ENCODE data around the gene MTNR1B. TPM values are rescaled to one million over a fixed set of nuclear protein-coding genes. Genes with fewer than 3 reads are reported as not detected.

The MTNR1B gene
- total RNA-seq, 2 donors from 2014 or later = not detected

DNA sequence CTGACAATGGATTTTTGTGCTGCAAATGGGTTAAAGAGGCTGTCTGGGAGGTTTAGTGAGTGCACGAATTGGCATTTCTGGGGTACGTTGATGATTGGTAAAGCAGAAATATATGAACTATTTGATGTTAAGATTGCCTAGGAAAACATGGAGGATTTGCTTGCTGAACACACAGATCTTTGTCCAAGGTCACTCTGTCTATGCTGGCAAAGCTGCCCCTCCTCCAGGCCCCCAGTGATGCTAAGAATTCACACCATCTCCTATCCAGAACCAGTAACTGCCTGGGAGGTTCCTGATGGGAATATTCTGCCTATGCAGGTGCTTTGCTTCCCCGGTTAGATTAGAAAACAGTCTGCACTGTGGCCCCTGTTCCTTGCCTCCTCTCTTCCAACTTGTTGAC is 5.8 kb downstream of the MTNR1B start:
- ATAC-seq (no peak), DNase-seq (no peak)
- intact Hi-C loops (cut with DNase I) = no loop called here

DNA sequence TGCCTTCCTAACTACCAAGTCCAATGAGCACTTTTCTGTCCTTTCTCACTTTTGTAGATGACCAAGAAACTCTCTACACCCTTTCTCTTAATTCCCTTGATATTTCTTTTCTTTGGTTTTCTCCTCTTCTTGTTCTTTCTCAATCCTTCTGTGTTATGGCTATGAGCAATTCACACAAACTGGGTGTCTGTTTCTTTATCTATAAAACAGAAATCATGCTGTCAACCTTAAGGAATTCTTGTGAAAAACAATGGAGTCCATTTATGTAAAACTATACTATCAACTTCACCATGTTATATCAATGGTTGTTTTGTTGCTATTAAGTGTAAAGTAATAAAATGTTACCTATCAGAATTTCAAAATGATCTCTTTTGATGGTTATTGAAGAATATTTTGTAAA is 7.2 kb downstream of the MTNR1B start:
- ATAC-seq (no peak), DNase-seq (no peak)
- intact Hi-C loops (cut with DNase I) = no loop called here

DNA sequence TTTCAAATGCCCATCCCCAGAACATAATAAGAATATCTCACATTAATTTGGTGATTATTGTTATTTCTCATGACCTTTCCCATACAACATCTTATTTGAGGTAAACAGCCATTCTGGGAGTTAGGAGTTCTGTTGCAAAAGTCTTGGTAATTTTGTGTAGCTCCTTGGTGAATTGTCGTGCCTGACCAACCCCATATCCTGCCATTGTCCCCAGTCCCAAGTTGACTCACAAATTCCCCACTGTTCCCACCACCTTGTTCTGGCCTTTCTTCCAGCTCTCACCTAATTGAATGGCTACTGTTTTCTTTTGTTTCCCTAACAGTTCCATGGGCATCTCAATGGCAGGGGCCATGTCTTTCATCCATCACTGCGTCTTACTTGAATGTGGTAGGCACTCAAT is 8.0 kb downstream of the MTNR1B start:
- intact Hi-C loops (cut with DNase I) = no loop called here
- DNase-seq = no peak
- ATAC-seq = no peak

DNA sequence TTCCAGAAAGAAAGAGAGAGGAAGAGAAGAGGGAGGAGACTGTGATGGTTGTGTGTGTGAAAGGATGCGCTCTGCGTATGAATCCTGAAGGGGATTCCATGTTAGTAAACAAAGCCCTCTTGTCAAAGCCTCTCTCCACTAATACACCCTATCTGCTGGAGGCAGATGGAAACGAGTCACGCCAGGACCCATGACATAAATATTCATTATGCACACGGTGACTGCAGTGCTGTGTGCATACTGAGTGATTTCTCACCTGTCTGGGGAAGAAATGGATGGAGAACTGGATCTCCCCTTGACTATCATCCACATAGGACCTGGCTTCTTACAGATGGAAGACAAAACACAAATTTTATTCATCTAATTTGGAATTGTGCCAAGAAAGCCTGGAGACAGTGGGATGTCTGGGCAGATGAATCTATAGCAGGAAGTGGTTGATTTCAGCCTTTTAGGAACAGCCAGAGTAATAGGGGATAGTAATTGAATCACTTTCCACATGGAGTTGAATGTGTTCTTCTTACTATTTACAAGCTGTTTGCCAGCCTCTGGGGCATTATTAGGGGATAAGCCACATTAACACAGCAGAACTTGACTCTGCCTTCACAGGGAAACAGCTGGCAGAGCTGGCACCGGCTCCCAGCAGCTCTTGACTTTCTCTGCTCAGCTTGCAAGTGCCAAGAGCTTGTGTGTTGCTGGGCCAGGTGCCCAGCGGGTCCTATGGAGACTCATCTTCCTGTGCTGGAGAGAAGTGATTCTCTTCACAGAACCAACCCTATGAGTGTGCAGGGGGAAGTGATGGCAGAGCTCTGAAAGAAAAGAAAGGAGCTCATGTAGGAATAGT is 9.0 kb downstream of the MTNR1B start:
- intact Hi-C loops (cut with DNase I) = no loop called here
- DNase-seq = peak; percentile 45
- ATAC-seq = peak in 1 of 2 donors; percentile 73

DNA sequence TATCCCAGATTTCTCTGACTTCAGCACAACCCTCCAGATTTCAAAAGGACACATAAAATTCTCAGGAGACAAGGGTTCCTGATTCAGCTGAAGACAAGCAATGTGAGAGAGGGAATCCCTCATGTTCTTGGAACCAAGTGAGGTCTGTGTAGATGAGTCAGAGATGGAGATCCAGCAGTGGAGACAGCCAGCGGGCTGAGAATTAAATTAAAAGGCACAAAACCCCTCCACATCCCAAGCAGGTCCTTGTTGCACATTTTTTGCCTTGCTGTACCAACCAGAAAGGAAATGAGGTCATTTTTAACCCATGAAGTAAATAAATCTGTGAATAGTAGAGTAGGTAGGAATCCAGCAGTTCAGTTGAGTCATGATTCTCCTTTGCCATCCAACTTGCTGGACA is 9.7 kb downstream of the MTNR1B start:
- intact Hi-C loops (cut with DNase I) = no loop called here
- DNase-seq (no peak), ATAC-seq (no peak)

DNA sequence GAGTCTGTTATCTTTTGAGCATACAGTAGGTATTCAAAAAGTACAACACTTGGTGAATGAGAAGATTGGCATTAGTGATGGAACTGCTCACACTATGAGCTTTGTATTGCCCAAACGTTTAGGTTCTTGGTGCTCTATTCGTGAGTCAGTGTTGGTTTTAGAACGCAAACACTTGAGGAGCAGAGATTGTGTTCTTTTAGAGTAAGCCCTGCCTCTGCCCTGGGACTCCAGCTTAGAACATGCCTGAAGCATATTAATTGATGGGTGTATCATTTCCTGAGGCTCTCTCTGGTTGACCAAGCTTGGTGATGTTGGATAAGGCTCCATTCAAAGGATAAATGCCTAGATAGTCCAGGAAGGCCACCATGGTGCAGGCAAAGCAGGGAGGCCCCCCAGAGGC is 10.9 kb downstream of the MTNR1B start:
- DNase-seq (no peak), ATAC-seq (no peak)
- intact Hi-C loops (cut with DNase I) = no loop called here

DNA sequence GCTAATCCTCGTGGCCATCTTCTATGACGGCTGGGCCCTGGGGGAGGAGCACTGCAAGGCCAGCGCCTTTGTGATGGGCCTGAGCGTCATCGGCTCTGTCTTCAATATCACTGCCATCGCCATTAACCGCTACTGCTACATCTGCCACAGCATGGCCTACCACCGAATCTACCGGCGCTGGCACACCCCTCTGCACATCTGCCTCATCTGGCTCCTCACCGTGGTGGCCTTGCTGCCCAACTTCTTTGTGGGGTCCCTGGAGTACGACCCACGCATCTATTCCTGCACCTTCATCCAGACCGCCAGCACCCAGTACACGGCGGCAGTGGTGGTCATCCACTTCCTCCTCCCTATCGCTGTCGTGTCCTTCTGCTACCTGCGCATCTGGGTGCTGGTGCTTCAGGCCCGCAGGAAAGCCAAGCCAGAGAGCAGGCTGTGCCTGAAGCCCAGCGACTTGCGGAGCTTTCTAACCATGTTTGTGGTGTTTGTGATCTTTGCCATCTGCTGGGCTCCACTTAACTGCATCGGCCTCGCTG is 12.1 kb downstream of the MTNR1B start:
- DNase-seq = no peak
- intact Hi-C loops (cut with DNase I) = no loop called here
- ATAC-seq = no peak

DNA sequence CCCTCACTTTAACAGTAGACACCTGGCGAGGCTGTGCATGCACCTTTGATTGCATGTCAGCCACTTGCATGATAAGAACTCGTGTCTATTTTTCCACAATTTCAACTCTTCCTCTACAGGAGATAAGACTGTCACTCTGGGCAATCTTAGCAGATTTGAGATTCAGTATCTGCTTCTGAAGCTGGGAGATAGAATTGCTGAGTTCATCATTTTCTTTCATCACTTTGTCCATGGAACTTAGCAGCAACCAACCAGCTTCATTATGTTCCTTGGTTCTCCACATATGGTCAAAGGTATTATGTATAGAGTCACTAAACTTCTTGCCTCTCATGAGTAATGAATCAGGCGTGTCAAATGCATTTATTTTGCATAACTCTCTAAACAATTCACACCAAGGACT is 17.1 kb downstream of the MTNR1B start:
- no peak for ATAC-seq
- no peak for DNase-seq
- intact Hi-C loops (cut with DNase I) = no loop called here

DNA sequence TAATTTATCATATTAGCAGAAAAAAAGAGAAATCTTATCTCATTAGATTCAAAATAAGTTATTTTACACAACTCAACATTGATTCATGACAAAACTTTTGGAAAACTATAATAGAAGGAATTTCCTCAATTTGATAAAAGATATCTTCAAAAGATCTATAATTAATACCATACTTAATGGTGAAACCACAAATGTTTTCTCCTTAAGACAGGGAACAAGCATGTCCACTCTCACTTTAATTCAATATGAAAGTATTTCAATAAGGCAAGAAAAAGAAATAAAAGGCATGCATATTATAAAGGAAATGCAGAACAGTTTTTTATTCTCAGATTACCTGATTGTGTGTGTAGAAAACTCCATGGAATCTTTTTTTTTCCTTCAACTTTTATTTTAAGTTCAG is 23.6 kb downstream of the MTNR1B start:
- no peak for DNase-seq
- no peak for ATAC-seq
- intact Hi-C loops (cut with DNase I) = no loop called here

DNA sequence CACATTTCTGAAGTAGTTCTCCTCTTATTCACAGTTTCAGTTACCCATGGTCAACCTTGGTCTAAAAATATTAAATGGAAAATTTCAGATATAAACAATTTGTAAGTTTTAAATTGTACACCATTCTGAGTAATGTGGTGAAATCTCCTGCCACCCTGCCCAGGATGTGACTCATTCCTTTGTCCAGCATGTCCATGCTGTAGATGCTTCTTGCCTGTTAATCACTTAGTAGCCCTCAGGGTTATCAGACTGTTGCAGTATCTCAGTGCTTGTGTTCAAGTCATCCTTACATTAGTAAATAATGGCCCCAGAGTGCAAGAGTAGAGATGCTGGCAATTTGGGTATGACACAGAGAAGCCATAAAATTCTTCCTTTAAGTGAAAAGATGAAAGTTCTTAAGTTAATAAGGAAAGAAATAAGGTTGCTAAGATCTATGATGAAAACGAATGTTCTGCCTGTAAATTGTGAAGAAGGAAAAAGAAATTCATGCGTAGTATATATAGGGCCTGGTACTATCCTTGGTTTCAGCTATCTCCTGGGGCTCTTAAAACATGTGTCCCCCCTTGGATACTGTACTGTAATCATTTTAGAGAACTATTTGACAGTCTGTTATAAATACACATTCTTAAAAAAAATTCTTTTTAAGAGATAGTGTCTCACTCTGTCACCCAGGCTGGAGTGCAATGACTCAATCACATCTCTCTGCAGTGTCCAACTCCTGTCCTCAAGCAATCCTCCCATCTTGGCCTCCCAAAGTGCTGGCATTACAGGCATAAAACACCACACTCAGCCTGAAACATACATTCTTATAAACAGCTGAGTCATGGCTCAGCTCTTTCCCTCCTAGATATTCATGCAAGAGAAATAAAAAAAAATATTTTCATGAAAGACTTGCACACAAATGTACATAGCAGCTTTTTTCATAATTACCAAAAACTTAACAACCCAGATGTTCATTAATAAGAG is 31.3 kb downstream of the MTNR1B start:
- ATAC-seq = peak in 1 of 2 donors; percentile 44
- no peak for DNase-seq
- intact Hi-C loops (cut with DNase I) = no loop called here

DNA sequence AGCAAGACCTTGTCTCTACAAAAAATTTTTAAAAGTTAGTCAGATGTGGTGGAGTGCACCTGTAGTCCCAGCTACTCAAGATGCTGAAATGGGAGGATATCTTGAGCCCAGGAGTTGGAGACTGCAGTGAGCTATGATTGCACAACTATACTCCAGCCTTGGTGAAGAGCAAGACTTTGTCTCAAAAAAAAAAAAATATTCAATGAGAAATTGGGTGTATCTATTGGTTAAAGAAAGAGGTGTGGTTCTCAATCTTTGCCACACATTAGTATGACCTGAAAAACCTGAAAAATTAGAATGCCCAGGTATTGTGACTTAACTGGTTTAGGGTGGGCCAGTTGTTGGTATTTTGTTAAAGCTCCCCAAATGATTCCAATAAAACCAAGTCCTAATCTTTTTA is 32.4 kb downstream of the MTNR1B start:
- no peak for DNase-seq
- no peak for ATAC-seq
- intact Hi-C loops (cut with DNase I) = no loop called here

DNA sequence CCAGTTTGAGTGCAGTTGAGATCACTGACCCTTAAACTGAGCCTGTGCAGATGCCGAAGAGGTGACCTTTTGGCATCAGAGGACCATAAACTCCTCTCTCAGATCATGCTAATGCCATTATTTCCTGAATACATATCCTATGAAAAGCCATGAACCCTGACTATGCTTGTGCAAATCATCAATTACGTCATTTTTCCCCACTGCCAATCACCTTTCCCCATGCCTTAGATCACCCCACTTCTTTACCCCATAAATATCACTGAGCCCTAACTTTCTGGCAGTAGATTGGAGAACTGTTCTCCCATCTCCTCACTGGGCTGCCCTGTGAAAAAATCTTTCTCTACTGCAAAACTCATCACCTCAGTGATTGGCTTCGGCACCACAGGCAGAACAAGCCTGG is 32.9 kb downstream of the MTNR1B start:
- intact Hi-C loops (cut with DNase I) = no loop called here
- DNase-seq (no peak), ATAC-seq (no peak)

DNA sequence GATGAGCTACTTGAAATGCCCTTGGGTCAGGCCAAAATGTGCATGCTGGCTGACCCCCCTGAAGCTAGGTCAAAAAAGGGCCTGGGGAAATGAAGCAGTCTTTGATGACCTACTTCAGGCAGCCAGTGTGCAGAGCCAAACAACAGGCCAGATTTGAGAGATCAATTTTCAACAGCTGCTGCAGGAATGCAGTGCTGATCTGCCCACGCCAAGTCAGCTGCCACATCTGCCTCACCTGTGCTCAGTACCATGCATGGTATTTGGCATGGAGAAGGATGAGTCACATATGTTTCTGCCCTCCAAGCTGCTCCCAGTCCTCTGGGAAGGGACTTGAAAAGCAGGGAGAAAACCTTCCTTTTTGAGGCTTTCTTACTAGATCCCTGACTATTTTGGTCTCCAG is 35.8 kb downstream of the MTNR1B start:
- no peak for ATAC-seq
- DNase-seq = no peak
- intact Hi-C loops (cut with DNase I) = no loop called here

DNA sequence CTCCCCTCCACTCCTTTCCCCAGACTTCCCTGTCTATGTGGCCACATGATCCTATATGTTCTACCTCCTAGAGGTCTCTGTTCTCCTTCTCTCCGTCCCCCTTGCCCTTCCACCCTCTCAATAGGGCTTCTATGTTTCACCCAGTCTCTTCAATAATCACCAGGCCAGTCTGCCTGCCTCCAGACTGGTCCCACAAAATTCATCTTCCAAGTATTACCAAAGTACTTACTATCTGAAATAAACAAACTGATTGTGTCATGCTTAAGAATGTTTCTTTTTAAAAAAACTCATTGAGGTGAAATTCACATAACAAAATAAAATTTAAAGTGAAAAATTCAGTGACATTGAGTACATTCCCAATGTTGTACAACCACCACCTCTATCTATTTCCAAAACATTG is 44.2 kb downstream of the MTNR1B start:
- ATAC-seq (no peak), DNase-seq (no peak)
- intact Hi-C loops (cut with DNase I) = no loop called here

DNA sequence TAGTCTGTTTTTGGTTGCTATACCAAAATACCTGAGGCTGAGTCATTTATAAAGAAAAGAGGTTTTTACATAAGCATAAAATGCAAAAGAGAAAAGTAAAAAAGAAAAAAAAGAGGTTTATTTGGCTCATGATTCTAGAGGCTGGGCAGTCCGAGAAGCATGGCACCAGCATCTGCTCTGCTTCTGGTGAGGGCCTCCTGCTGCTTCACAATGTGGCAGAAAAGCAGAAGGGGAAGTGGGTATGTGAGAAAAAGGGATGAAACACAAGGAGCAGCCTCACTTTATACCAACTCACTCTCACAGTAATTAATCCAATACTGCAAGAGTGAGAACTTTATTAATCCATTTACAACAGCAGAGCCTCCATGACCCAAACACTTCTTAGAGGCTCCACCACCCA is 47.1 kb downstream of the MTNR1B start:
- ATAC-seq = no peak

DNA sequence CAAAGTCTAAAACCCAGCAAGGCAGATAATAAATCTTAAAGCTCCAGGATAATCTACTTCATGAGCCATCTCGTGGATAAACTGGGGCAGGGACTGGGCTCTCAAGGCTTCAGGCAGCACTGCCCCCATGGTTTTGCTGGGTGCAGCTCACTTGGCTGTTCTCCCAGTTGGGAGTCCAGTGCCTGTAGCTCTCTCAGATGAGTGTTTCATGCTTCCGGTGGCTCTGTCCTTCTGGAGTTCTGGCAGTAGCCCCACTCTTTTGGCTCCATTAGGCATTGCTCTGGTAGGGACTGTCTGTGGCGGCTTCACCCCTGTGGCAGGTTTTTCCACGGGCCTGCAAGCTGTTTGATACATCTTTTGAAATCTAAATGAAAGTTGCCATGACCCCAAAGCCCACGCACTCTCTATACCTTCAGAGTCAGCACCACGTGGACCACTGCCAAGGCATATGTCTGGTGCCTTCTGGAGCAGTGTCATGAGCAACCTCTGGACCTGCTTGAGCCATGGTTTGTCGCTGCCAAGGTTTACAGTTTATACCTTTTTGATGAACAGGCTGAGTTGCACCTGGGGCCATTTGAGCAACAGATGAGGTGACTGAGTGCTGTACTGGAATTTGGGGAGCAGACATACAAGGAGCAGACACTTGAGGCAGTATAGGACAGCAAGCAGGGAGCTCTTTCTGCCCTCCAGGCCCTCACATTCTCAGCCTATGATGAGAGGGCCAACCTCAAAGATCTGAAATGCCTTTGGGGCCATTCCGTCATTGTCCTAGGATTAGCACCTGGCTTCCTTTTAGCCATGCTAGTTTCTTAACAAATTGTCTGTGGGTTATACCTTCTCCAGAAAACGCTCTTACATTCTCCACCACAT is 48.6 kb downstream of the MTNR1B start:
- intact Hi-C loops (cut with DNase I) = no loop called here
- DNase-seq (no peak), ATAC-seq (no peak)

More for the DNA sequence above, 47.1 kb downstream of the MTNR1B start:
- intact Hi-C loops (cut with DNase I) = no loop called here
- DNase-seq = no peak

DNA sequence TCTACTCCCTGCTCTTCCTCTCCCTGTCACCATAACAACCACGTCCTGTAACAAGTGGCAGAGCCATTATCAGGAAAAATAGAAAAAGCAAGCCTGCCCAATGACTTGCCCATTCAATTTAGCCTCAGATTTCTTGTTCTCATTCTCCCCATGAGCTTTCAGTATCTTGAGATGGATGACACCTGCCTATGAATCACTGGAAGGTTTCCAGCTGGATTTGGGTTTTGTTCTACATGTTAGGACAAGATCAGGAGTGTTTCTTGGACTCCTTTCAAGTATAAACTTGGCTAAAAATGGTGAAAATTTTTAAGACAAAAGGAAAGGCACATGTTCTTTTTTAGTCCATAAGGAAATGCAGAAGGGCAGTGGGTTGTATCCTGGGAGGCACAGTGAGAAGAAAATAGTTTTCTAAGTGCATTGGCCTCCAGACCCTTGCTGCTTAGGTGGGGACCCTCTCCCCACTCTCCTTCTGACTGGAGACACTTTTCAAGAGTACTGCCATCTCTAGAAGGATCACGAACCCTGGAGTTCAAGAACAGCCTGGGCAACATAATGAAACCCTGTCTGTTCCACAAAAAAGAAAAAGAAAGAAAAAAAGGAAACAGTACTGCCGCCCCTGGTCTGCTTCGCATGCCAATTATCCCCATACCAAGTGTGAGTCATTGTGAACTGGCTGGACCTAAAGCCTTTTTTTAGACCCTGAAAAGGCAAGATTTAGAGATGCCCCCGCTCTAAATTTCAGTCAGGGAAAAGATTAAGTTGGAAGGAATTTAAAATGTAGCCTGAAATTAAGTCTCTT is 51.0 kb downstream of the MTNR1B start:
- intact Hi-C loops (cut with DNase I) = no loop called here
- DNase-seq = no peak
- peak in 1 of 2 donors; percentile 52 for ATAC-seq

DNA sequence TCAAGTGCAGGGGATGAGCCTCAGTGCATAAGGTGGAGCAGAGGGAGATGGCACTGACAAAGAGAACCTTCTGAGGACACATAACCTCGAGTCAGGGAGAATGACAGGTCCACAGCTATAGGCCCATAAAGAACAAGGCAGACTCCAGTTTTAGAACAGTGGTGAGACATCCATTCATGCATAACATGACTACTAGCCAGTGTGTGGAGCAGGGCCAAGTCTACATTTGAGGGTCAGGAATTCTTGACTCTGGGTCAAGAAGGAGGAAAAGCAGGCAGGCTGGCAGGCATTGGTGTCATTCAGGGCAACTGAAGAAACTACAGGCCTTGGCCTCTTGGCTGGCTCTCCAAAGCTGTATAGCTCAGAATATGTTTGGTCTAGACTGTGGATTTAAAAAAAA is 54.9 kb downstream of the MTNR1B start:
- ATAC-seq (no peak), DNase-seq (no peak)
- intact Hi-C loops (cut with DNase I) = no loop called here
